ENCODE data around the gene LIPH.

Gene LIPH

GRCh38 chr3:185537369-185537970, 14.9 kb downstream of the LIPH start:
- no peak for DNase-seq

GRCh38 chr3:185534511-185534910, 17.9 kb downstream of the LIPH start:
- no peak for DNase-seq

- DNase-seq, result no peak
Observed at GRCh38 chr3:185532901-185533300, 19.5 kb downstream of the LIPH start.

- no peak for DNase-seq
Observed at GRCh38 chr3:185530856-185531255, 21.5 kb downstream of the LIPH start.

- DNase-seq, result no peak
Observed at GRCh38 chr3:185528532-185528931, 23.9 kb downstream of the LIPH start.

- DNase-seq, result no peak
Observed at GRCh38 chr3:185527364-185527763, 25.0 kb downstream of the LIPH start.

GRCh38 chr3:185526349-185526951, 25.9 kb downstream of the LIPH start:
- DNase-seq, result no peak

- DNase-seq, result no peak
Observed at GRCh38 chr3:185521349-185522138, 30.8 kb downstream of the LIPH start.

GRCh38 chr3:185519021-185519420, 33.4 kb downstream of the LIPH start:
- DNase-seq, result no peak

- no peak for DNase-seq
Observed at GRCh38 chr3:185517387-185518130, 34.8 kb downstream of the LIPH start.

GRCh38 chr3:185511711-185512110, 40.7 kb downstream of the LIPH start:
- no peak for DNase-seq

GRCh38 chr3:185508335-185508991, 43.9 kb downstream of the LIPH start:
- DNase-seq, result no peak

GRCh38 chr3:185507883-185508282, 44.5 kb downstream of the LIPH start:
- no peak for DNase-seq

- no peak for DNase-seq
Observed at GRCh38 chr3:185504636-185505035, 47.8 kb downstream of the LIPH start.

GRCh38 chr3:185503521-185503920, 48.9 kb downstream of the LIPH start:
- no peak for DNase-seq

- no peak for DNase-seq
Observed at GRCh38 chr3:185502987-185503386, 49.4 kb downstream of the LIPH start.

GRCh38 chr3:185498503-185499396, 53.6 kb downstream of the LIPH start, which contains the start of gene TMEM41A:
TSS of gene TMEM41A (minus strand) at chr3:185499035. CDS start at chr3:185498961, 74 bp downstream.
- DNase-seq, result peak; percentile 89

- no peak for DNase-seq
Observed at GRCh38 chr3:185490241-185490640, 62.1 kb downstream of the LIPH start.

- DNase-seq, result no peak
Observed at GRCh38 chr3:185489462-185489861, 62.9 kb downstream of the LIPH start.

GRCh38 chr3:185488465-185488864, 63.9 kb downstream of the LIPH start:
- DNase-seq, result no peak

GRCh38 chr3:185486394-185486793, 66.0 kb downstream of the LIPH start:
- DNase-seq, result no peak

- DNase-seq, result no peak
Observed at GRCh38 chr3:185484296-185484695, 68.1 kb downstream of the LIPH start.
